LNCaP clone FGC (cell line): ENCODE data around the gene FITM1.
"Not testable (repeated sequence)": the region's sequence is repeated elsewhere in the genome, so short reads cannot be mapped to it uniquely, and the experiment has no call there.

Experiments used
- DNase-seq: peaks from one replicate; pipeline ENCODE4 v3.0.0-alpha.2; 2011; ENCODE audit warnings: low read depth
- H3K4me3 ChIP-seq: 2 replicates; pipeline ENCODE4 v1.5.1; 2011; ENCODE audit warnings: mild to moderate bottlenecking, low read depth, low read length, control low read depth
- TF ChIP-seq, protein P1 (sequence below): IDR thresholded peaks from 2 replicates; pipeline ENCODE4 v1.5.1; 2012; ENCODE audit warnings: mild to moderate bottlenecking; ENCODE audit not compliant: control insufficient read depth, insufficient read depth; ENCODE audit errors: extremely low read depth

The FITM1 gene

DNA sequence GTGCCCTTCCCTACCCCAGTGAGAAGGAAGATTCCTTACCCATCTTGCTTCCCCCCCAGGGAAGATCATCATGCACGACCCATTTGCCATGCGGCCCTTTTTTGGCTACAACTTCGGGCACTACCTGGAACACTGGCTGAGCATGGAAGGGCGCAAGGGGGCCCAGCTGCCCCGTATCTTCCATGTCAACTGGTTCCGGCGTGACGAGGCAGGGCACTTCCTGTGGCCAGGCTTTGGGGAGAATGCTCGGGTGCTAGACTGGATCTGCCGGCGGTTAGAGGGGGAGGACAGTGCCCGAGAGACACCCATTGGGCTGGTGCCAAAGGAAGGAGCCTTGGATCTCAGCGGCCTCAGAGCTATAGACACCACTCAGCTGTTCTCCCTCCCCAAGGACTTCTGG lies 27.0 kb upstream of the FITM1 start:
- no peak for DNase-seq
- TF ChIP-seq, protein P1, sequence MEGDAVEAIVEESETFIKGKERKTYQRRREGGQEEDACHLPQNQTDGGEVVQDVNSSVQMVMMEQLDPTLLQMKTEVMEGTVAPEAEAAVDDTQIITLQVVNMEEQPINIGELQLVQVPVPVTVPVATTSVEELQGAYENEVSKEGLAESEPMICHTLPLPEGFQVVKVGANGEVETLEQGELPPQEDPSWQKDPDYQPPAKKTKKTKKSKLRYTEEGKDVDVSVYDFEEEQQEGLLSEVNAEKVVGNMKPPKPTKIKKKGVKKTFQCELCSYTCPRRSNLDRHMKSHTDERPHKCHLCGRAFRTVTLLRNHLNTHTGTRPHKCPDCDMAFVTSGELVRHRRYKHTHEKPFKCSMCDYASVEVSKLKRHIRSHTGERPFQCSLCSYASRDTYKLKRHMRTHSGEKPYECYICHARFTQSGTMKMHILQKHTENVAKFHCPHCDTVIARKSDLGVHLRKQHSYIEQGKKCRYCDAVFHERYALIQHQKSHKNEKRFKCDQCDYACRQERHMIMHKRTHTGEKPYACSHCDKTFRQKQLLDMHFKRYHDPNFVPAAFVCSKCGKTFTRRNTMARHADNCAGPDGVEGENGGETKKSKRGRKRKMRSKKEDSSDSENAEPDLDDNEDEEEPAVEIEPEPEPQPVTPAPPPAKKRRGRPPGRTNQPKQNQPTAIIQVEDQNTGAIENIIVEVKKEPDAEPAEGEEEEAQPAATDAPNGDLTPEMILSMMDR = no peak
- H3K4me3 ChIP-seq = no peak overlapping the region

DNA sequence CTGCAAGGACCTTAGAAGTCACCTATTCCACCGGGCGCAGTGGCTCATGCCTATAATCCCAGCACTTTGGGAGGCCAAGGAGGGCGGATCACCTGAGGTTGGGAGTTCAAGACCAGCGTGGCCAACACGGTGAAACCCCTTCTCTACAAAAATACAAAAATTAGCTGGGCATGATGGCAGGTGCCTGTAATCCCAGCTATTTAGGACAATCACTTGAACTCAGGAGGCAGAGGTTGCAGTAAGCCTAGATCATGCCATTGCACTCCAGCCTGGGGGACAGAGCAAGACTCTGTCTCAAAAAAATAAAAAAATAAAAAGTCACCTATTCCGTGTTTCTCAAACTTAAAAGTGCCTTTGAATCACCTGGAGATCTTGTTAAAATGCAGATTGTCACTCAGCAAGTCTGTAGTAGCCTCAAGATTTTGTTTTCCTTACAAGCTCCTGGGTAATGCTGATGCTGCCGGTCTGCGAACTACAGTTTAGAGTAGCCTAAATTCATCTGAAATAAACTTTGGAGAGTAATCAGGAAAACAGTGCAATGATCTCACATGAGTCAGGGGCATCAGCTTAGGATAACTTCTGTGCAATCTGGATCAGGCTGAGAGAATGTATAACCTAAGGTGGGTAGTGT lies 24.7 kb upstream of the FITM1 start:
- H3K4me3 ChIP-seq, DNase-seq: not testable (repeated sequence)

GRCh38 chr14:24106672-24107271 lies 23.7 kb upstream of the FITM1 start:
- DNase-seq = no peak
- TF ChIP-seq, protein P1 = no peak
- no peak overlapping the region for H3K4me3 ChIP-seq

DNA sequence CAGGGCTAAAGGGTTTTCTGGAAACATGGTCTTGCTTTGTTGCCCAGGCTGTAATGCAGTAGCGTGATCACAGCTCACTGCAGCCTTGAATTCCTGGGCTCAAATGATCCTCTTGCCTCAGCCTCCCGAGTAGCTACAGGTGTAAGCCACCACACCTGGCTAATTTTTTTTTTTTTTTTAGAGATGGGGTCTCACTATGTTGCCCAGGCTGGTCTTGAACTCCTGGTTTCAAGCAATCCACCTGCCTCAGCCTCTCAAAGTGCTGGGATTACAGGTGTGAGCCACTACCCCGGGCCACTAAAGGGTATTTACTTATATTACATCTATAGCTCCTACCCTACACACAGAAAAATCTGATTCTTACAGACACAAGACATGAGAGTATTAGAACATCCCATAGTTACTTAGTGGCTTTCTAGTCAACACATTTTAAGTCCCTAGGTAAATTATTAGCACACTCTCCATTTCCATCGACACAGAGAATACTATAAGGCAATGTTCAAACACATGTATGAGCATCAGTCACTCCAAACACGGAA lies 22.1 kb upstream of the FITM1 start:
- TF ChIP-seq, protein P1 = no peak
- H3K4me3 ChIP-seq = no peak overlapping the region
- no peak for DNase-seq

DNA sequence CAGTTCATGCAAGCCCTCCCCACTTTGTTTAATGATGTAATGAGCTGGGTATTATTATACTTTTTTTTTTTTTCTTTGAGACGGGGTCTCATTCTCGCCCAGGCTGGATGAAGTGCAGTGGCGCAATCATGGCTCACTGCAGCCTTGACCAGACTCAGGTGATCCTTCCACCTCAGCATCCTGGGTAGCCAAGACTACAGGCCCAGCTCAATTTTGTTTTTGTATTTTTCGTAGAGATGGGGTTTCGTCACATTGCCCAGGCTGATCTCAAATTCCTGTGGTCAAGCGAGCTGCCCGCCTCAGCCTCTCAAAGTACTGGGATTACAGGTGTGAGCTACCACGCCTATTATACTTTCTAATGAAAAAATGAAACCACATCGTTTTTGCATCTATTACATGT lies 20.4 kb upstream of the FITM1 start:
- TF ChIP-seq, protein P1 = no peak
- DNase-seq = no peak

DNA sequence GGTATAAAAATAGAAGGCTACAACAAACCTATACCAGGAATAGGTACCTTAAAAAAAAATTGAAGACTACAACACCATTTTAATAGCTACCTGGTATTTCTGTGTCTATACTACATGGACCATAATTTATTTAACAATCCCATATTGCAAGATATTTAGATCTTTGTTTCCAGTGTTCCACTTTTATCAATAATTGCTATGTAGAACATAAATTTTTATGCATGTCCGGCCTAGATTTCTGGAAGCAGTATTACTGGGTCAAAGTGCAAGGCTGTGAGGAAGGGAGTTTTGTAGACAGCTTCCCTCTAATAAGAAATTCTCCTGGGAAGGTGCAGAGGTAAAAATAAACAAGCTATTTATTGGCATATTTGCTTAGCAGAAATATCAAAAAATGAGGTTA lies 19.9 kb upstream of the FITM1 start:
- no peak for DNase-seq
- H3K4me3 ChIP-seq = no peak overlapping the region
- TF ChIP-seq, protein P1 = no peak

More for the DNA sequence above, 20.4 kb upstream of the FITM1 start:
- H3K4me3 ChIP-seq = no peak overlapping the region

DNA sequence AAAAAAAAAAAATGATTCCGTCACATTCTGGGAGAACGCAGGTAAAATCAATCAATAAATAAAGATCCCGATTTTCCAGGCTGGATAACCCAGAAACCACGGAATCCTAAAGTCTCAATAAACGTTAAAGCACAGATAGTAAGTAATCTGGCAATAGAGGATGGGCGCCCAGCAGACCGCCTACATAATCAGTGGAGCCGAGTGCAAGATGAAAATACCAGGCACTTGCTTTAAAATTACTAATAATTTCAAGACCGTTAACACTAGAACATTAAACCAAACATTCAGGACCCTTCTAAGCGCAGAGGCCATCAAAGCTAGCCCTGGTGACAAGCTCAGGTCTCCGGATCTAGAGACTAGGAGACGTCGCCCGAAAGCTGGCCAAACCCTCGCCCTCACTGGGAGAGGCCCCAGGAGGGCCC lies 17.1 kb upstream of the FITM1 start:
- TF ChIP-seq, protein P1 = no peak
- DNase-seq = no peak
- H3K4me3 ChIP-seq = peak overlapping the region; percentile 82
